ENCODE data around the gene KDM5C.

The KDM5C gene

GRCh38 chrX:53195401-53195800 lies 29.6 kb downstream of the KDM5C start:
- Histone ChIP-seq H3K4me2 (no peak overlapping the region), H3K79me2 (ENCODE audit: insufficient read depth, low read depth) (no peaks in the 10 kb centered on the region), H2AFZ (ENCODE audit: low read depth) (no peak overlapping the region), H3K4me3 (IDR thresholded peaks at IDR 0.05; ENCODE audit: insufficient read depth, low read depth, low read length) (no peak overlapping the region), H3K27me3 (ENCODE audit: insufficient read depth, low read depth) (no peaks in the 10 kb centered on the region), H3K27ac (no peak overlapping the region), H3K4me1 (ENCODE audit: low read depth, poor library complexity, severe bottlenecking) (no peaks in the 10 kb centered on the region), H3K36me3 (ENCODE audit: insufficient read depth) (no peaks in the 10 kb centered on the region; the same call in 1 of the 2 replicates), H4K20me1 (ENCODE audit: insufficient read depth) (no peaks in the 10 kb centered on the region), H3K9ac (no peak overlapping the region)
- no peak for TF ChIP-seq CTCF (conservative IDR thresholded peaks at IDR 0.05; ENCODE audit: low read depth, low read length)

GRCh38 chrX:53194308-53194707 lies 30.7 kb downstream of the KDM5C start:
- H3K36me3 ChIP-seq (ENCODE audit: insufficient read depth) = no peaks in the 10 kb centered on the region
- TF ChIP-seq CTCF (conservative IDR thresholded peaks at IDR 0.05; ENCODE audit: low read depth, low read length) = no peak

GRCh38 chrX:53193093-53193492 lies 31.9 kb downstream of the KDM5C start:
- no peak overlapping the region for H3K27ac ChIP-seq
- H3K4me2 ChIP-seq = no peak overlapping the region
- no peak overlapping the region for H3K4me3 ChIP-seq (IDR thresholded peaks at IDR 0.05; ENCODE audit: insufficient read depth, low read depth, low read length)
- no peak overlapping the region for H3K9ac ChIP-seq
- no peaks in the 10 kb centered on the region for H3K36me3 ChIP-seq (ENCODE audit: insufficient read depth)
- H3K27me3 ChIP-seq (ENCODE audit: insufficient read depth, low read depth) = no peaks in the 10 kb centered on the region
- peaks cover 19% of the 10 kb centered on the region for H3K4me1 ChIP-seq (ENCODE audit: low read depth, poor library complexity, severe bottlenecking)
- H4K20me1 ChIP-seq (ENCODE audit: insufficient read depth) = no peaks in the 10 kb centered on the region
- no peaks in the 10 kb centered on the region for H3K79me2 ChIP-seq (ENCODE audit: insufficient read depth, low read depth)
- H2AFZ ChIP-seq (ENCODE audit: low read depth) = no peak overlapping the region
- no peak for TF ChIP-seq CTCF (conservative IDR thresholded peaks at IDR 0.05; ENCODE audit: low read depth, low read length)

More at GRCh38 chrX:53194308-53194707, 30.7 kb downstream of the KDM5C start:
- Histone ChIP-seq H3K4me3 (IDR thresholded peaks at IDR 0.05; ENCODE audit: insufficient read depth, low read depth, low read length) (no peak overlapping the region), H3K27me3 (ENCODE audit: insufficient read depth, low read depth) (no peaks in the 10 kb centered on the region), H3K4me2 (no peak overlapping the region), H3K27ac (no peak overlapping the region), H2AFZ (ENCODE audit: low read depth) (no peak overlapping the region), H4K20me1 (ENCODE audit: insufficient read depth) (no peaks in the 10 kb centered on the region), H3K79me2 (ENCODE audit: insufficient read depth, low read depth) (no peaks in the 10 kb centered on the region), H3K9ac (no peak overlapping the region), H3K4me1 (ENCODE audit: low read depth, poor library complexity, severe bottlenecking) (peaks cover 7% of the 10 kb centered on the region)

GRCh38 chrX:53190363-53190960 lies 34.5 kb downstream of the KDM5C start:
- H3K27ac ChIP-seq = no peak overlapping the region; the same call in 1 of the 2 replicates
- no peak for TF ChIP-seq CTCF (conservative IDR thresholded peaks at IDR 0.05; ENCODE audit: low read depth, low read length)
- no peaks in the 10 kb centered on the region for H3K36me3 ChIP-seq (ENCODE audit: insufficient read depth)
- H2AFZ ChIP-seq (ENCODE audit: low read depth) = no peak overlapping the region
- H3K4me3 ChIP-seq (IDR thresholded peaks at IDR 0.05; ENCODE audit: insufficient read depth, low read depth, low read length) = no peak overlapping the region
- H3K27me3 ChIP-seq (ENCODE audit: insufficient read depth, low read depth) = no peaks in the 10 kb centered on the region
- H3K4me1 ChIP-seq (ENCODE audit: low read depth, poor library complexity, severe bottlenecking) = peaks cover 22% of the 10 kb centered on the region
- H3K79me2 ChIP-seq (ENCODE audit: insufficient read depth, low read depth) = no peaks in the 10 kb centered on the region
- no peak overlapping the region for H3K9ac ChIP-seq
- no peaks in the 10 kb centered on the region for H4K20me1 ChIP-seq (ENCODE audit: insufficient read depth)
- no peak overlapping the region for H3K4me2 ChIP-seq
